ENCODE data around the gene TMEM235. TPM values are rescaled to one million over a fixed set of nuclear protein-coding genes. Genes with fewer than 3 reads are reported as not detected.

TMEM235 gene
- total RNA-seq, 1 donor from 2014 or later = 21.1 TPM

GRCh38 chr17:78255953-78256706 is 24.7 kb downstream of the TMEM235 start:
- TF ChIP-seq CTCF (IDR thresholded peaks at IDR 0.05; ENCODE audit: unreplicated experiment) = no peak
- H3K36me3 Mint-ChIP-seq (ENCODE audit: low read depth, unreplicated experiment) = peaks cover 3% of the 10 kb centered on the region
- peaks cover 39% of the 10 kb centered on the region for H3K4me1 Mint-ChIP-seq (ENCODE audit: unreplicated experiment)
- DNase-seq (ENCODE audit: low spot score) = no peak
- peak overlapping the region; percentile 59 for H3K4me3 Mint-ChIP-seq (ENCODE audit: unreplicated experiment)
- peaks cover 26% of the 10 kb centered on the region for H3K27me3 Mint-ChIP-seq (ENCODE audit: unreplicated experiment)
- no peaks in the 10 kb centered on the region for H3K9me3 Mint-ChIP-seq (ENCODE audit: unreplicated experiment)
- H3K27ac Mint-ChIP-seq (ENCODE audit: unreplicated experiment) = peak overlapping the region; percentile 18

GRCh38 chr17:78256707-78257591 is 25.5 kb downstream of the TMEM235 start:
- H3K4me1 Mint-ChIP-seq (ENCODE audit: unreplicated experiment) = peaks cover 39% of the 10 kb centered on the region
- no peaks in the 10 kb centered on the region for H3K36me3 Mint-ChIP-seq (ENCODE audit: low read depth, unreplicated experiment)
- H3K9me3 Mint-ChIP-seq (ENCODE audit: unreplicated experiment) = no peaks in the 10 kb centered on the region
- DNase-seq (ENCODE audit: low spot score) = no peak
- no peak for TF ChIP-seq CTCF (IDR thresholded peaks at IDR 0.05; ENCODE audit: unreplicated experiment)
- peaks cover 26% of the 10 kb centered on the region for H3K27me3 Mint-ChIP-seq (ENCODE audit: unreplicated experiment)
- H3K27ac Mint-ChIP-seq (ENCODE audit: unreplicated experiment) = no peak overlapping the region
- peak overlapping the region; percentile 59 for H3K4me3 Mint-ChIP-seq (ENCODE audit: unreplicated experiment)

GRCh38 chr17:78257810-78258322 is 26.4 kb downstream of the TMEM235 start:
- no peak for DNase-seq (ENCODE audit: low spot score)
- no peaks in the 10 kb centered on the region for H3K9me3 Mint-ChIP-seq (ENCODE audit: unreplicated experiment)
- H3K4me3 Mint-ChIP-seq (ENCODE audit: unreplicated experiment) = no peak overlapping the region
- H3K4me1 Mint-ChIP-seq (ENCODE audit: unreplicated experiment) = peaks cover 39% of the 10 kb centered on the region
- TF ChIP-seq CTCF (IDR thresholded peaks at IDR 0.05; ENCODE audit: unreplicated experiment) = no peak
- H3K27ac Mint-ChIP-seq (ENCODE audit: unreplicated experiment) = peak overlapping the region; percentile 78
- no peaks in the 10 kb centered on the region for H3K36me3 Mint-ChIP-seq (ENCODE audit: low read depth, unreplicated experiment)
- peaks cover 22% of the 10 kb centered on the region for H3K27me3 Mint-ChIP-seq (ENCODE audit: unreplicated experiment)

GRCh38 chr17:78258323-78259191 is 27.1 kb downstream of the TMEM235 start:
- Mint-ChIP-seq H3K27ac (ENCODE audit: unreplicated experiment) (peak overlapping the region; percentile 78), H3K9me3 (ENCODE audit: unreplicated experiment) (no peaks in the 10 kb centered on the region), H3K4me3 (ENCODE audit: unreplicated experiment) (no peak overlapping the region), H3K27me3 (ENCODE audit: unreplicated experiment) (peaks cover 22% of the 10 kb centered on the region), H3K36me3 (ENCODE audit: low read depth, unreplicated experiment) (no peaks in the 10 kb centered on the region), H3K4me1 (ENCODE audit: unreplicated experiment) (peaks cover 41% of the 10 kb centered on the region)
- peak; percentile 47 for DNase-seq (ENCODE audit: low spot score)
- no peak for TF ChIP-seq CTCF (IDR thresholded peaks at IDR 0.05; ENCODE audit: unreplicated experiment)
